ENCODE results near the gene DCTN5.

GRCh38 chr16:23716484-23716883 lies 75.2 kb downstream of the DCTN5 start:
- TF ChIP-seq CTCF (IDR thresholded peaks at IDR 0.05 in 4 of 5, conservative IDR thresholded peaks at IDR 0.05 in 1 of 5), result no peak
- TF ChIP-seq POLR2A (IDR thresholded peaks at IDR 0.05), result no peak

All from gastrocnemius medialis (tissue), 4 donors.